ENCODE data around the gene OSBPL2. TPM values are rescaled to one million over a fixed set of nuclear protein-coding genes. Genes with fewer than 3 reads are reported as not detected.

OSBPL2 gene
- total RNA-seq, 4 donors from 2014 or later = 46.9 to 60.8 (median 50.8) TPM

GRCh38 chr20:62210496-62210855, 27.8 kb upstream of the OSBPL2 start:
- H3K4me1 ChIP-seq = no peaks in the 10 kb centered on the region
- H3K27me3 ChIP-seq = no peaks in the 10 kb centered on the region
- TF ChIP-seq CTCF (IDR thresholded peaks at IDR 0.05) (no peak), POLR2A (IDR thresholded peaks at IDR 0.05) (no peak)
- no peak overlapping the region for H3K4me3 ChIP-seq (replicated peaks in 1 of 3)
- 56 to 57% methylated on average over 7 to 8 of the region's 21 CpGs for WGBS, 2 donors
- no peak for DNase-seq
- H3K27ac ChIP-seq = no peak overlapping the region
- intact Hi-C loops (cut with DNase I) = no loop called here
- H3K36me3 ChIP-seq = no peaks in the 10 kb centered on the region
- H3K9me3 ChIP-seq = no peaks in the 10 kb centered on the region

- no peak for DNase-seq
- Histone ChIP-seq H3K4me3 (replicated peaks in 1 of 3) (no peak overlapping the region), H3K27ac (no peak overlapping the region), H3K27me3 (no peaks in the 10 kb centered on the region), H3K36me3 (no peaks in the 10 kb centered on the region), H3K9me3 (no peaks in the 10 kb centered on the region), H3K4me1 (no peaks in the 10 kb centered on the region)
- intact Hi-C loops (cut with DNase I) = no loop called here
- no peak for TF ChIP-seq CTCF (IDR thresholded peaks at IDR 0.05)
- 80 to 84% methylated on average over 2 to 7 of the region's 8 CpGs for WGBS, 2 donors
Observed at GRCh38 chr20:62211216-62211615, 27.1 kb upstream of the OSBPL2 start.

GRCh38 chr20:62211769-62212288, 26.5 kb upstream of the OSBPL2 start:
- DNase-seq = no peak
- Histone ChIP-seq H3K36me3 (no peaks in the 10 kb centered on the region), H3K4me1 (no peaks in the 10 kb centered on the region), H3K4me3 (replicated peaks in 1 of 3) (no peak overlapping the region), H3K27ac (no peak overlapping the region), H3K27me3 (no peaks in the 10 kb centered on the region), H3K9me3 (no peaks in the 10 kb centered on the region)
- TF ChIP-seq CTCF (IDR thresholded peaks at IDR 0.05) (no peak), POLR2A (IDR thresholded peaks at IDR 0.05) (no peak)
- intact Hi-C loops (cut with DNase I) = no loop called here
- 41 to 45% methylated on average over 5 to 6 of the region's 9 CpGs for WGBS, 2 donors

GRCh38 chr20:62212299-62212698, 26.0 kb upstream of the OSBPL2 start:
- no peaks in the 10 kb centered on the region for H3K36me3 ChIP-seq
- H3K4me3 ChIP-seq (replicated peaks in 1 of 3) = no peak overlapping the region
- TF ChIP-seq CTCF (IDR thresholded peaks at IDR 0.05) (no peak), POLR2A (IDR thresholded peaks at IDR 0.05) (no peak)
- 29 to 67% methylated on average over 3 to 6 of the region's 10 CpGs for whole genome bisulfite sequencing, 2 donors
- H3K4me1 ChIP-seq = no peaks in the 10 kb centered on the region
- no peaks in the 10 kb centered on the region for H3K27me3 ChIP-seq
- H3K27ac ChIP-seq = no peak overlapping the region
- DNase-seq = no peak
- H3K9me3 ChIP-seq = no peaks in the 10 kb centered on the region
- intact Hi-C loops (cut with DNase I) = no loop called here

- Histone ChIP-seq H3K9me3 (no peaks in the 10 kb centered on the region), H3K36me3 (no peaks in the 10 kb centered on the region), H3K4me1 (peaks cover 0 to 1% of the 10 kb centered on the region in 2 donors), H3K27me3 (peaks cover 5% of the 10 kb centered on the region), H3K4me3 (replicated peaks in 1 of 3) (no peak overlapping the region), H3K27ac (no peak overlapping the region)
- TF ChIP-seq POLR2A (IDR thresholded peaks at IDR 0.05) = no peak
- TF ChIP-seq CTCF (IDR thresholded peaks at IDR 0.05) = no peak
- no peak for DNase-seq
- intact Hi-C loops (cut with DNase I) = no loop called here
- WGBS, 2 donors = 34 to 37% methylated on average over 5 to 12 of the region's 12 CpGs
Observed at GRCh38 chr20:62214067-62214466, 24.3 kb upstream of the OSBPL2 start.
